ENCODE results near the gene UBE2R2. TPM values are rescaled to one million over a fixed set of nuclear protein-coding genes. Genes with fewer than 3 reads are reported as not detected.

Gene UBE2R2
- total and polyA plus RNA-seq, 2 of the 4 experiments (the other 2 are of a cell fraction), result 12.7 to 24.8 TPM

DNA sequence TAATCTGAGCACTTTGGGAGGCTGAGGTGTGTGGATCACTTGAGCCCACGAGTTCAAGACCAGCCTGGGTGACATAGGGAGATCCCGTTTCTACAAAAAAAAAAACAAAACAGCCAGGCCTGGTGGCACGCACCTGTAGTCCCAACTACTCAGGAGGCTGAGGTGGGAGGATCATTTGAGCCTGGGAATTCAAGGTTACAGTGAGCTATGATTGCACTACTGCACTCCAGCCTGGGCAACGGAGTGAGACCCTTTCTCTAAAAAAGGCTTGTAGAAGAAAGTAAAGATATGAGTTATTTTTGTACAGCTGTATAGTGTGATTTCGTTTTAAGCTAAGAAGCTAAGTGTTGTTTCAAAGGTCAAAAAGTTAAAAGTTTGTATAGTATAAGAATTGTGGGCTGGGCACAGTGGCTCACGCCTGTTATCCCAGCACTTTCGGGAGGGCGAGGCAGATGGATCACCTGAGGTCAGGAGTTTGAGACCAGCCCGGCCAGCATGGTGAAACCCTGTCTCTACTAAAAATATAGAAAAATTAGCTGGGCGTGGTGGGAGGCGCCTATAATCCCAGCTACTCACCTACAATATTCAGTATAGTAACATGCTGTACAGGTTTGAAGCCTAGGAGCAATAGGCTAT, 18.8 kb downstream of the UBE2R2 start:
- H2AK9ac ChIP-seq (replicated peaks; ENCODE audit: low read depth, low read length, poor library complexity), result no peak overlapping the region
- H3K4me3 ChIP-seq (ENCODE audit: insufficient read depth, low read depth, low read length), result no peak overlapping the region
- no peak overlapping the region for H4K91ac ChIP-seq (ENCODE audit: insufficient read depth, low read depth, low read length)
- no peak overlapping the region for H3K14ac ChIP-seq (replicated peaks; ENCODE audit: low read depth, low read length)
- H3K9me1 ChIP-seq (ENCODE audit: insufficient read depth, low read length), result peaks cover 13% of the 10 kb centered on the region
- H3K4ac ChIP-seq (ENCODE audit: low read depth, low read length), result no peak overlapping the region
- H2BK5ac ChIP-seq (ENCODE audit: low read depth, low read length, poor library complexity, severe bottlenecking), result no peak overlapping the region
- no peak overlapping the region for H3K56ac ChIP-seq (ENCODE audit: extremely low read depth, insufficient read depth, low read length)
- ATAC-seq (ENCODE audit: low read depth) (no peak), DNase-seq (no peak)
- no peaks in the 10 kb centered on the region for H3K9me3 ChIP-seq (ENCODE audit: control insufficient read depth, insufficient read depth, low read length)
- no peaks in the 10 kb centered on the region for H3K27me3 ChIP-seq (ENCODE audit: control insufficient read depth, insufficient read depth, low read length)
- no peak overlapping the region for H3K27ac ChIP-seq (ENCODE audit: insufficient read depth, low read length)
- H3K4me1 ChIP-seq (ENCODE audit: control insufficient read depth, insufficient read depth, low read length), result peaks cover 13% of the 10 kb centered on the region
- POLR2A ChIA-PET (ENCODE audit: unreplicated experiment), result no interaction called here
- H3K4me2 ChIP-seq (ENCODE audit: low read depth, low read length), result no peak overlapping the region
- H2BK20ac ChIP-seq (ENCODE audit: low read depth, low read length), result no peak overlapping the region
- H3K36me3 ChIP-seq (ENCODE audit: control insufficient read depth, insufficient read depth, low read length), result no peaks in the 10 kb centered on the region
- no peak overlapping the region for H2AK5ac ChIP-seq (ENCODE audit: low read depth, low read length)
- CTCF ChIA-PET, result no interaction called here
- no peak overlapping the region for H3K9ac ChIP-seq (ENCODE audit: low read depth, low read length)
- BruUV-seq (replicated peaks), result no TSS peak
- H2AFZ ChIP-seq (replicated peaks; ENCODE audit: low read length, poor library complexity), result no peak overlapping the region
- dilution Hi-C loops (cut with HindIII; ENCODE audit: low sequenced_read_pairs, unreplicated experiment) (no loop called here), in situ Hi-C loops (cut with MboI; ENCODE audit: low sequenced_read_pairs) (no loop called here), intact Hi-C loops (cut with micrococcal nuclease) (no loop called here)
- no peak for TF ChIP-seq RCOR1 (IDR thresholded peaks at IDR 0.05; ENCODE audit: insufficient replicate concordance, low read length)
- 90% methylated on average over 2 of the region's 11 CpGs; no CpG with 5 or more reads in 1 of the 2 experiments for WGBS, 2 experiments (ENCODE audit: extremely low coverage in 2 of 2, insufficient read length in 1 of 2)
- no peak overlapping the region for H3K18ac ChIP-seq (ENCODE audit: low read depth, low read length)
- H3K23ac ChIP-seq (ENCODE audit: low read depth, low read length), result no peak overlapping the region
- H3K79me1 ChIP-seq (ENCODE audit: low read depth in 1 of 2, low read length in 2 of 2), result peaks cover 0 to 67% of the 10 kb centered on the region in 2 experiments
- H4K5ac ChIP-seq (ENCODE audit: low read depth, low read length), result no peak overlapping the region
- H2BK15ac ChIP-seq (ENCODE audit: low read depth, low read length), result no peak overlapping the region
- H4K8ac ChIP-seq (ENCODE audit: low read depth in 2 of 2, low read length in 2 of 2), result no peak overlapping the region
- H2BK120ac ChIP-seq (ENCODE audit: low read depth, low read length), result no peak overlapping the region
- H4K20me1 ChIP-seq (ENCODE audit: insufficient read depth, low read length), result peaks cover 94% of the 10 kb centered on the region
